ENCODE data around the gene BEND6. TPM values are rescaled to one million over a fixed set of nuclear protein-coding genes. Genes with fewer than 3 reads are reported as not detected.

The BEND6 gene
- total and polyA plus RNA-seq, 2 of the 4 experiments (the other 2 are of a cell fraction): 4.1 to 9.7 TPM

GRCh38 chr6:56914798-56915658, 39.9 kb upstream of the BEND6 start:
- in situ Hi-C loops (cut with MboI; ENCODE audit: low sequenced_read_pairs) (loop anchor here (10.0 kb wide), 1 partner anchor 120 kb away; no protein-coding TSS in a partner anchor), dilution Hi-C loops (cut with HindIII; ENCODE audit: low sequenced_read_pairs, unreplicated experiment) (no loop called here), intact Hi-C loops (cut with micrococcal nuclease) (loop anchor here (5.0 kb wide), 1 partner anchor 352 kb away; no protein-coding TSS in a partner anchor)
- H2BK5ac ChIP-seq (ENCODE audit: low read depth, low read length, poor library complexity, severe bottlenecking): no peak overlapping the region
- no peak overlapping the region for H3K18ac ChIP-seq (ENCODE audit: low read depth, low read length)
- H2BK20ac ChIP-seq (ENCODE audit: low read depth, low read length): no peak overlapping the region
- no peak overlapping the region for H4K5ac ChIP-seq (ENCODE audit: low read depth, low read length)
- ChIA-PET CTCF (interaction anchor here (1.3 kb wide), 1 partner anchor 11 kb away, joined by 3 read pairs; no protein-coding TSS in a partner anchor), POLR2A (ENCODE audit: unreplicated experiment) (no interaction called here)
- H4K91ac ChIP-seq (ENCODE audit: insufficient read depth, low read depth, low read length): no peak overlapping the region
- WGBS, 2 experiments (ENCODE audit: extremely low coverage in 2 of 2, insufficient read length in 1 of 2): 86% methylated on average over 1 of the region's 8 CpGs; no CpG with 5 or more reads in 1 of the 2 experiments
- no peak overlapping the region for H3K4ac ChIP-seq (ENCODE audit: low read depth, low read length)
- H3K4me1 ChIP-seq (ENCODE audit: control insufficient read depth, insufficient read depth, low read length): peaks cover 11% of the 10 kb centered on the region
- H3K56ac ChIP-seq (ENCODE audit: extremely low read depth, insufficient read depth, low read length): no peak overlapping the region
- no peak for DNase-seq
- ATAC-seq (ENCODE audit: low read depth): no peak
- no peaks in the 10 kb centered on the region for H3K9me3 ChIP-seq (ENCODE audit: control insufficient read depth, insufficient read depth, low read length)
- no peak overlapping the region for H2AK5ac ChIP-seq (ENCODE audit: low read depth, low read length)
- H3K23ac ChIP-seq (ENCODE audit: low read depth, low read length): no peak overlapping the region
- BruUV-seq (replicated peaks): no TSS peak
- H2BK120ac ChIP-seq (ENCODE audit: low read depth, low read length): no peak overlapping the region
- no peak overlapping the region for H2AFZ ChIP-seq (replicated peaks; ENCODE audit: low read length, poor library complexity)
- no peaks in the 10 kb centered on the region for H3K27me3 ChIP-seq (ENCODE audit: control insufficient read depth, insufficient read depth, low read length)
- H3K79me1 ChIP-seq (ENCODE audit: low read depth in 1 of 2, low read length in 2 of 2): peaks cover 19 to 43% of the 10 kb centered on the region in 2 experiments
- no peak overlapping the region for H4K8ac ChIP-seq (ENCODE audit: low read depth in 2 of 2, low read length in 2 of 2)
- no peaks in the 10 kb centered on the region for H3K36me3 ChIP-seq (ENCODE audit: control insufficient read depth, insufficient read depth, low read length)
- H3K4me3 ChIP-seq (ENCODE audit: insufficient read depth, low read depth, low read length): no peak overlapping the region
- no peak overlapping the region for H3K9ac ChIP-seq (ENCODE audit: low read depth, low read length)
- H3K14ac ChIP-seq (replicated peaks; ENCODE audit: low read depth, low read length): no peak overlapping the region
- H4K20me1 ChIP-seq (ENCODE audit: insufficient read depth, low read length): no peaks in the 10 kb centered on the region
- H3K27ac ChIP-seq (ENCODE audit: insufficient read depth, low read length): no peak overlapping the region
- H3K4me2 ChIP-seq (ENCODE audit: low read depth, low read length): no peak overlapping the region
- no peak overlapping the region for H2AK9ac ChIP-seq (replicated peaks; ENCODE audit: low read depth, low read length, poor library complexity)
- H3K9me1 ChIP-seq (ENCODE audit: insufficient read depth, low read length): peaks cover 6% of the 10 kb centered on the region; the same call in 1 of the 2 replicates
- no peak overlapping the region for H2BK15ac ChIP-seq (ENCODE audit: low read depth, low read length)
- no peak for TF ChIP-seq RFX5 (IDR thresholded peaks at IDR 0.05; ENCODE audit: low read depth, low read length)
- no peak for TF ChIP-seq USF2 (IDR thresholded peaks at IDR 0.05; ENCODE audit: low read depth, low read length)
- TF ChIP-seq SMC3 (IDR thresholded peaks at IDR 0.05; ENCODE audit: low read depth, low read length): no peak
- no peak for TF ChIP-seq CTCF (conservative IDR thresholded peaks at IDR 0.05; ENCODE audit: low read depth, low read length)
- TF ChIP-seq NFE2L2 (IDR thresholded peaks at IDR 0.05; ENCODE audit: low read depth, low read length): no peak
- no peak for TF ChIP-seq POLR2A (IDR thresholded peaks at IDR 0.05; ENCODE audit: low read depth, low read length)
- TF ChIP-seq CEBPB (IDR thresholded peaks at IDR 0.05; ENCODE audit: low read depth, low read length): no peak
- no peak for TF ChIP-seq FOS (IDR thresholded peaks at IDR 0.05; ENCODE audit: low read depth, low read length)
- no peak for TF ChIP-seq RCOR1 (IDR thresholded peaks at IDR 0.05; ENCODE audit: insufficient replicate concordance, low read length)
- no peak for TF ChIP-seq MAZ (IDR thresholded peaks at IDR 0.05; ENCODE audit: borderline replicate concordance, low read depth, low read length)
- no peak for TF ChIP-seq MXI1 (IDR thresholded peaks at IDR 0.05; ENCODE audit: borderline replicate concordance, low read depth, low read length)
- TF ChIP-seq MAFK (IDR thresholded peaks at IDR 0.05; ENCODE audit: low read depth, low read length): no peak
- TF ChIP-seq BHLHE40 (IDR thresholded peaks at IDR 0.05; ENCODE audit: low read depth, low read length): no peak
- no peak for TF ChIP-seq RAD21 (IDR thresholded peaks at IDR 0.05; ENCODE audit: low read length)
- TF ChIP-seq CHD1 (IDR thresholded peaks at IDR 0.05; ENCODE audit: low read depth, low read length): no peak

Data from IMR-90 (cell line).